Lower leg skin (tissue), 4 donors: Measurements from ENCODE around the gene SLC27A2. TPM values are rescaled to one million over a fixed set of nuclear protein-coding genes. Genes with fewer than 3 reads are reported as not detected.
"Not testable (repeated sequence)": the region's sequence is repeated elsewhere in the genome, so short reads cannot be mapped to it uniquely, and the experiment has no call there.

Experiments used
- DNase-seq, 2 donors: peaks; one replicate each; pipeline ENCODE4 v3.0.0-alpha.2; 2019; ENCODE audit warnings: low spot score in 2 of 2
- H3K4me3 ChIP-seq: fragments of 200-600 bp; sonication (generic); 2 replicates; pipeline ENCODE4 v1.5.1; 2017; ENCODE audit warnings: mild to moderate bottlenecking, low read depth; ENCODE audit not compliant: poor library complexity, severe bottlenecking
- CTCF ChIP-seq, 3 donors: fragments of 450-650 bp; IDR thresholded peaks; one replicate each; pipeline ENCODE4 v1.5.1; 2016; ENCODE audit warnings: antibody characterized with exemption in 3 of 3, mild to moderate bottlenecking in 3 of 3, moderate library complexity in 2 of 3
- POLR2A ChIP-seq, 2 donors: fragments of 450-650 bp; IDR thresholded peaks; one replicate each; pipeline ENCODE4 v1.6.1; 2016 to 2017; ENCODE audit warnings: antibody characterized with exemption in 2 of 2, mild to moderate bottlenecking in 1 of 2, moderate library complexity in 1 of 2
- WGBS, 2 donors: methylation state at CpG; one replicate each; pipeline ENCODE4 v1.1.5; 2018; 5-methylcytosine and 5-hydroxymethylcytosine counted together
- intact Hi-C: fragments of 100-400 bp; cut with DNase I; formaldehyde crosslinking; loops from one replicate; pipeline ENCODE4 v1.15.0; 2023; ENCODE audit warnings: low total_unique reads
- total RNA-seq, 4 donors: library from RNA; depleted of rRNA; stranded (reverse); fragments of >200 nt; gene quantifications; one replicate each; pipeline ENCODE4 v1.1.0, GENCODE V29; 2016

SLC27A2 gene
- total RNA-seq, 4 donors from 2014 or later, result 0.53 to 4.1 (median 1.3) TPM

- intact Hi-C loops, result no loop called here
- DNase-seq, result no peak
- H3K4me3 ChIP-seq, result no peak overlapping the region
- no peak for TF ChIP-seq CTCF (IDR thresholded peaks at IDR 0.05)
- 86 to 93% methylated on average over 2 of the region's 2 CpGs for WGBS, 2 donors
Measured at GRCh38 chr15:50187997-50188396, 6.0 kb downstream of the SLC27A2 start.

GRCh38 chr15:50188793-50189192 lies 6.8 kb downstream of the SLC27A2 start:
- DNase-seq, intact Hi-C loops, H3K4me3 ChIP-seq: not testable (repeated sequence)
- 95% methylated on average over 5 of the region's 5 CpGs for WGBS, 2 donors

- DNase-seq, result no peak
- TF ChIP-seq CTCF (IDR thresholded peaks at IDR 0.05) (no peak), POLR2A (IDR thresholded peaks at IDR 0.05) (no peak)
- no peak overlapping the region for H3K4me3 ChIP-seq
- intact Hi-C loops, result no loop called here
Measured at GRCh38 chr15:50189633-50190032, 7.6 kb downstream of the SLC27A2 start.

GRCh38 chr15:50190166-50190570 lies 8.2 kb downstream of the SLC27A2 start:
- TF ChIP-seq POLR2A (IDR thresholded peaks at IDR 0.05) (no peak), CTCF (IDR thresholded peaks at IDR 0.05) (no peak)
- no peak for DNase-seq
- no peak overlapping the region for H3K4me3 ChIP-seq
- intact Hi-C loops, result no loop called here

GRCh38 chr15:50190723-50191122 lies 8.7 kb downstream of the SLC27A2 start:
- 39 to 40% methylated on average over 1 of the region's 1 CpG for WGBS, 2 donors
- intact Hi-C loops, result no loop called here
- DNase-seq, result no peak
- TF ChIP-seq CTCF (IDR thresholded peaks at IDR 0.05) (no peak), POLR2A (IDR thresholded peaks at IDR 0.05) (no peak)
- no peak overlapping the region for H3K4me3 ChIP-seq

GRCh38 chr15:50192164-50192563 lies 10.2 kb downstream of the SLC27A2 start:
- DNase-seq, result no peak
- H3K4me3 ChIP-seq, result no peak overlapping the region
- TF ChIP-seq CTCF (IDR thresholded peaks at IDR 0.05), result no peak
- no peak for TF ChIP-seq POLR2A (IDR thresholded peaks at IDR 0.05)
- 93 to 100% methylated on average over 1 of the region's 1 CpG for WGBS, 2 donors
- intact Hi-C loops, result no loop called here
